Measurements from ENCODE around the gene SOCS7.

SOCS7 gene

DNA sequence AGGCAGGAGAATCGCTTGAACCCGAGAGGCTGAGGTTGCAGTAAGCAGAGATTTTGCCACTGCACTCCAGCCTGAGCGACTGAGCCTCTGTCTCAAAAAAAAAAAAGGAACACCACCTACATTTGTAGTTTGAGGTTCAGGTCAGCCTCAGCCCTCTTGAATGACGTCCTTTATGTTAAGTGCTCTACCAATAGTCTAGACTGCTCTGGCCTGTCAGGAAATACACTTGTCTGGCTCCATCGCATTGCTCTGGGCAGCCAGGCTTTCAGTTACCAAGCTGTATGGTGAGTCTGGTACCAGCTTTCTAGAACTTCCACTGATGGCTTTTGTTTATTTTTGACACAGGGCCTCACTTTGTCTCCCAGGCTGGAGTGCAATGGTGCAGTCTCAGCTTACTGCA is 11.4 kb downstream of the SOCS7 start:
- DNase-seq (ENCODE audit: low spot score): no peak

DNA sequence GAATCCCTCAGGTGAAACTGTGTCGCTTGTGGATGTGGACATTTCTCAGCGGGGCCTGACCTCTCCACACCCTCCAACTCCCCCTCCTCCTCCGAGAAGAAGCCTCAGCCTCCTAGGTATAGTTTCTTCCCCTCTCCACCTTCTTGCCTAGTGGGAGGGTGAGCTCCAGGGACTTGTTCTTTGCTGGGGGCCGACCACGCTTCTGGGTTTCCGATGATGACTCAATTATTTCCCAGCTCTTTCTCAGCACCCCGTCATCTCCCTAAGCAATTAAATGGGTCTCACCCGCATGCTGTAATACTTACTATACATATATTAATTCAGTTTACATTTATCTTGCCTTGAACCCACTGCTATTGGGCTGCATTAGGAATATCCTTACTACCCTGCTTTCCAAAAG is 13.1 kb downstream of the SOCS7 start:
- DNase-seq (ENCODE audit: low spot score): no peak

DNA sequence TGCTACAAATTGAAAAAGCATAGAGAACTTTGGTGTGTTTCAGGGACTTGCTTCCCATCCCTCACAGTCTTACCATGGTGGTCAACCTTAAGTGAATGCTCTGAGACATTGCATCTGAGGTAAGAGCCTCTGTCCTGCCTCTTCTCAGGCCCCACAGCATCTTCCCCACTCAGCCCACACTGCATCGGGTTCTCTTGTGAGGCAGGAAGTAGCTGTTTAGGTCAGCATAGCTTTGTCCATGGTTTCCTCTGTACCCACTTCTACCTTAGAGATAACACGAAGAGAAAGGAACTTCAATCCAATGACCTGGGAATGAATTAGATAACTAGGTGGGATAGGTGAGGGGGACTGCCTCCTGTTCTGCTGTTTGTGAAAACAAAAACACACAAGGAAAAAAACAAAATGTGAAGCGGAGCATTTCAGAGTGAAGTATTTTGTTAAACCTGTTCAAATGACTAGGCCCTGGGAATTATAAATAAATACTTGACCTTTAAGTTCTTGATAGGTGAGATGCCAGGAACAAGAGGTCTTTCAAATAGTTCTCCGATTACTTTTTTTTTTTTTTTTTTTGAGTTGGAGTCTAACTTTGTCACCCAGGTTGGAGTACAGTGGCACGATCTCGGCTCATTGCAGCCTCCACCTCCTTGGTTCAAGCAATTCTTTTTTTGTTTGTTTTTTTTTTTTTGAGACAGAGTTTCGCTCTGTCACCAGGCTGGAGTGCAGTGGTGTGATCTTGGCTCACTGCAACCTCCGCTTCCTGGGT is 17.7 kb downstream of the SOCS7 start:
- DNase-seq (ENCODE audit: low spot score): no peak

DNA sequence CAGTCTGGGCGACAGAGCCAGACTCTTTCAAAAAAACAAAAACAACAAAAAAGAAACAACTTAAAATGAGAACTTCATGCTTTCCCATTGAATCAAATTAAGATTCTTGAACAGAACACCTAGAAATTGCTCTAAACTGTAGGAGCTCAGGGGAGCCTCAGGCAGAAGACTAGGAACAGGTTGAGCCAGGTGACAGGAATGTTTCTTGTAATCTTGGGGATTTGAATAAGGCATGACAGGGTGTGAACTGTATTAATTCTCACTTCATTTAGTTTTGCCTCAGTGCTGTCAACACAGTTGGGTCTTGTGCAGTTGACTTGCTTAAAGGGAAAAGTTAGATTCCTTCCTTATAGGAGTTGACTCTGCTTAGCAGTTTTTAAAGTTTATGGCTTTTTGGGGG is 27.8 kb downstream of the SOCS7 start:
- no peak for DNase-seq (ENCODE audit: low spot score)

DNA sequence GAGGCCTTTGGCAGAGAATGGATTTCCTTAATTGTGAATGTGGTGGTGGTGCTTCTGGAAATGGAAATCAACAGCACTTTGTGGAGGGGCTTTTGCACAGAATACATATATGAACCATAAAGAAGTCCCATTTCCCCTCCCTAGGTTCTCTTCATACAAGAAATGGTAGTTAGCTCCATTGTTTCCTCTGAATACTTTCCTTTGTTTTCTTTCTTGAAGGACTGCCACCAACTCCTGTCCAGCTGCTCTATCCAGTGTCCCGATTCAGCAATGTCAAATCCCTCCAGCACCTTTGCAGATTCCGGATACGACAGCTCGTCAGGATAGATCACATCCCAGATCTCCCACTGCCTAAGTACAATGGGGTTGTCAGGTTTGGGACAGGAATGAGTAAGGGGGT is 43.4 kb downstream of the SOCS7 start:
- no peak for DNase-seq (ENCODE audit: low spot score)

DNA sequence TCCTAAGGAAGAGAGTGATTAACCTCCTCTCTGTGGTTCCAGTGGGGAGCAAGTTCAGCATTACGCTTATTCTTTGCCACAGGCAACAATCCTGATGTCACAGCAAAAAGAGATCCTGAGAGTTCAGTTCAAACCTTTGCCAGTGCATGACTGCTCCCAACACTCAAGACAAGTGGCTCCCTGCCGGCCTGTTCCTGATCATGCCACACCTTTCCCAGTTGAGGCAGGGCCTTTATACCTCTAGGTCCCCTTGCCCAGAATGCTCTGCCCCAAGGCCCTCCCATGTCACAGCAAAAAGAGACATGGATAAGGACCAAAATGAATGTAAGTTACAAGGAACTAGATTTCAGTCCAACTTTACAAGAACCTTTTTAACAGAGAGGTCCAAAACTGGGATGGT is 45.6 kb downstream of the SOCS7 start:
- no peak for DNase-seq (ENCODE audit: low spot score)

DNA sequence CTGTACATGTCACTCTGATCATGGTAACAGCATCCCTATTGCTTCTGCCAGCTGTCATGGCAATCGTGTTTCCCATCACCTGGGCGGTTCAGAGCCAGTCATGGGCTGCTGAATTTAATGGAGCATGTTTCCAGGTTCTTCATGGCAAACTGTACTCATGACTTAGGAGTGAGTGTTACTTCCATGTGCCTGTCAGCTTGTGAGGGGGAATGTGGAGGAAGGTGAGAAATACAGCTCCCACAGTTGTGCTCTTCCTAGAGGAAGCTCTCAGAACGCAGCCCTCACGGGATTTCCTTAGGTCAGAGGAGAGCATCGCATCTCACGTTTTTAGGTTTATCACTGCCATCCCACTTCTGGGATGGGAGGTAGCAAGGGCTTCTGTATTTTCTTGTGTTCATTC is 48.6 kb downstream of the SOCS7 start:
- DNase-seq (ENCODE audit: low spot score): no peak

DNA sequence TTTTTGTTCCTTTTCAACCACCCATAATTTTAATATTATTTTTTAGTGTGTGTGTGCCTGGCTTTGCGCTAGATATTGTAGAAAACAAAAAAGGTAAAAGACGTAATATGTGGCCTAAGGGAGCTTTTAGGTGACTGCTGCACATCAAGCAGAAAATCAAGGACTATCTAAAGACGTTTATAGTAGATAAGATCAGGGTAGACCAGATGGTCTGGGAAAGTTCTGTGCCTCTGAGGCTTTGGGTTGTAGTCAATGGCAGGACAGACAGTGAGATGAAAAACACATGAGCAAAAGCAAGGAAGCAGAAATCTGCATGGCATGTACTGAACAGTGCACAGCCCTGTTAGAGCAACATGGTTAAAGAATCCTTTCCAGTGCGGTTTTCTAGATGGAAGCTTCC is 49.8 kb downstream of the SOCS7 start:
- no peak for DNase-seq (ENCODE audit: low spot score)

DNA sequence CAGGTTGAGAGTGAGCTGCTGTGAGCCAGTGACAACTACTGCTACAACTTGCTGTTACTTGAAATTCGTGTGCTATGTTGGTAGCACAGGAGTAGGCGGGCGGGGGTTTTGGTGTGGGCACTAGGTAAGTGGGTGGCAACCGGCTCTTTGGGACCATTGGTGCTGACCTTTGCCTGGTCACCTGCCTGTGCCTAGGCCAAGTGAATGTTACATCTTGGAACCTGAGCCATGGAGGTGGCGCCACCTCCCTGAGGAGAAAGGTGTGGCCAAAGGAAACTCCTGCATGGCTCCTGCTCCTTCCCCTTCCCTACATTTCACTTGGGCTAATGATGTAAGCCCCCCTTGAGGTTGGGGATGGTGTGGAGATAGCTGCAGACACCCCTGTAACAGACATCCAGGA is 51.3 kb downstream of the SOCS7 start:
- no peak for DNase-seq (ENCODE audit: low spot score)

DNA sequence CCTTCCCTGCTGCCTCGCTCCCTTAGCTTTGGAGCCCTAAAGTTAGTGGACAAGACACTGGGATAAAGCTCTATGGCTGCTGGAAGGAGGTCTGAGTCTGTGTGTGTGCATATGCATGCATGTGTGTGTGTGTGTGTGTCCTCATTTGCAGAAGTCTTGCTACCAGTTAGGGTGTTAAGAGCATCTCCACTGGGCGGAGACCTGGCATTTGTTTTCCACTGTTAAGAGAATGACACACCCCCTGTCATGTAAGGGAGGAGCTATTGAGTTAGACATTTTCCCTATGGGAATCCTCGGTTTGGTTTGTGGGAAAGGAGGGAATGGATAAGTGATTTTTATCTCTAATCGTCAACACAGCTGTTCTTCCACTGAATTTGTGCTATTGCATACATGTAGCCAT is 51.8 kb downstream of the SOCS7 start:
- peak; percentile 22 for DNase-seq (ENCODE audit: low spot score)

DNA sequence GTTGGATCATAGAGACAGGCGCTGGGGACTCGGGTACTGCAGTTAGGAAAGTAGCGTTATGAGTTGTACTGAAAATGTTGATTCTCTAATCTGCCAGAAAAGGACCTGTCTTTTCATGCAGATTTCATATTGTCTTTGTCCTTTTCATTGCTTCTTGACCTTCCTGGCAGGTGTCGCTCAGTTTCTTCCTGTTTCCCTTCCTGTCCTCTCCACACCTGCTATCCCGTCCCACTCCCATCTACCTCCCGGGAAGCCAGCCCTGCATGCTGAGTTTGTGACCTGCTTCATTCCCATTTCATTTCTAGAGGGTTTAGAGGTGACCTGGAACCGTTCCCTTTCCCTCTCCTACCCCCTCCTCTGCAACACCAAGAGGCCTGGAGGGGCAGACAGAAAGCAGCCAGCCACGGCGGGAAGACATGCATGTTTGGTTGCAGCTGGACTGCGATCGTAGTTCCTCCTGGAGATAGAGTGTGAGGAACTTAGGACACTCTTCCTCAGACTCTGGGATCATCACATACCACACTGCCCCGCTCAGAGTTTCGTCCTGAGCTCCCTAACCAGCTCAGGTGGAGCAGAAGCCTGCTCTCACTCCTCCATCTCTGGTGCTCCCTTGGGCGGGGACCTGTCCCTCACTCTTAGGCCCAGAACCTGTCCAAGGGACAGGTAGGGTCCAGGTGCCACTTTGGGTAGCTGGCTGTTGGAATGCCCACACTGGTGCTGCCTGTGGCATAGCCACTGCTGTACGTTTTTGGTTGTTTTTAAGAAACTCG is 52.7 kb downstream of the SOCS7 start:
- DNase-seq (ENCODE audit: low spot score): no peak

DNA sequence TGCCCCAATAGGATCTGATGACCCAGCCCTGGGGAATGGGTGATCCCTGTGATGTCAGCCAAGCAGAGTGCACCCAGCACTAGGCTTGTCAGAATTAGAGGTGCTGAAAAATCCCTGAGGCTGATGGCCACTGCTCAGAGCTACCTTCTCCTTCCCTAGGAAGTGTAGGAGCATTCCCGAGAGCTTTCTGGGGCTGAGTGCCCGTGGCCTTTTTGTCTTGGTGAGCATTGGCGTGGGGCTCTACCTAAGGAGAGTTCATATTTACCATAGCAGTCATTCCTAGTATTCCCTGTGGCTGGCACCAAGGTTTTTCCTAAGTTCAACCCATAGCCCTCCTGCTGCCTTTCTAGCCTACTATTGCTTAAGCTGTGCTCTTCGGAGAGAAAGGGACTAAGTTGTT is 54.0 kb downstream of the SOCS7 start:
- DNase-seq (ENCODE audit: low spot score): no peak

DNA sequence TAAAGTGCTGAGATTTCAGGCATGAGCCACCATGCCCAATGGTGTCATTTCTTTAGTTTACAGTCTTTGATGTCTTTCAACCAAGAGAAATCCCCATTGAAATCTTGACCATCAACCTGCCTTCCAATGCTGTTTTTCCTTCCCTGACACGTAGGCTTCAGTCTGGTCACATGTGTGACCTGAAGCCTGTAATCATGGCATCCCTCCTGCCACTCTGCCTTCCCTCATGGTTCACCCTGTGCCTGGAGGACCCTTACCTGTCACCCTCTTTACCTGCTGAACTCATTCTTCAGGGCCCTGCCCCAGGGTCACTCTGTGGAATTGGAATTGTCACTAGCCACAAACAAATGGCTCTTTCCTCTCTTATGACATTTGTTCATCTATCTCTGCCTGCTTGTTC is 58.6 kb downstream of the SOCS7 start:
- no peak for DNase-seq (ENCODE audit: low spot score)

DNA sequence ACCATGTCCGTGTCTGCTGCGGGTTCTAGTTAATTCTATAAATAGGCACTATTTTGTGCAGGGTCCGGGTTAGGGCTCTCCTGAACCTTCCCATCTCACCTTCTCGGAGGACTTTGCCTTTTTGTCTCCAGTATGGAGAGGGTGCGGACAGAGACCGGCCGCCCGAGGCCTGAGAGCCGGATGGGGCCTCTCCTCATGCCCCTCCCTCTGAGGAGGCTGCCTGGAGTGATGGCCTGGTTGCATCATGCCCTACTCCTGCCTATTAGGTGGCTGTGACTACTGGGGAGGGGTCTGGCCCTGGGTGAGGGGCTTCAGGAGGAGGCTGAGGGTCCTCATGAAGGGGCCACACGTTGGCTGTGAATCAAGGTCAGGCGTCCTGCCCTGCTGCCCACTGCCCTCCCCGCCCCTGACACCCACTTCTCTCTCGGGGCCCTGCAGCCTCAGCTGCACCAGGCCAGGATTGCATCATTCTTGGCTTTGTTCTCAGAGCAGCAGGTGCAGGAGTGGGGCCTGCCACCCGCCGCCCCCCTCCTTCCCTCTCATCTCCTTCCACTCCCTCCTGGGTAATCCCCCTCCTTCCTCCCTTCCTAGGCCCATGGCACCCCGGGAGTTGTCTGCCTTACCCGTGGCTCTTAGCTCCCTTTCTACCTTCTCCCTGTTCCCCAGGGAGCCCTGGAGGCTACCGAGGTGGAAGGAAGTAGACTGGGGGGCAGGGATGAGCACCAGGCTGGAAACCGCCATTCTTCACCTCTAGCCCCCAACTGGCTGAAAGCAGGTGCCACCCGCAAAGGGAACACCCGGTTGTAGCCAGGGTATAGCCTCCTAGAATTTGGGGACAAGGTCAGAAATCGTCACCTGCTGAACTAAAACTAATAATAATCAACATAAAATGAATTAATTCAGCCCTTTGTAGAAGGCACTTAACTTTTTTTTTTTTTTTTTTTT is 63.9 kb downstream of the SOCS7 start:
- peak; percentile 57 for DNase-seq (ENCODE audit: low spot score)

DNA sequence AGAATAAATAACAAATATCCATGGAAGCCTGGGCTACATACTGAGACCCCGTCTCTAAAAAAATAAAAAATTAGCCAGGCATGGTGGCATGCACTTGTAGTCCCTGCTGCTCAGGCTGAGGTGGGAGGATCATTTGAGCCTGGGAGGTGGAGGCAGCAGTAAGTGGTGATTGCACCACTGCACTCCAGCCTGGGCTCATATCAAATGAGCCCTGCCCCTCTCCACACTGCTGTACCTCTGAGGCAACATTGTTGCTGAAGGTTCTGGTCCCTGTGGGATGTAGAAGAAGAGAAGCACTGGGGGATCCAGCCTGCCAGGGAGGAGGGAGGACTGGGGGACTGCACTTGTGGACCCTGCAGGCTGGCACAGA is 65.2 kb downstream of the SOCS7 start:
- DNase-seq (ENCODE audit: low spot score): no peak

DNA sequence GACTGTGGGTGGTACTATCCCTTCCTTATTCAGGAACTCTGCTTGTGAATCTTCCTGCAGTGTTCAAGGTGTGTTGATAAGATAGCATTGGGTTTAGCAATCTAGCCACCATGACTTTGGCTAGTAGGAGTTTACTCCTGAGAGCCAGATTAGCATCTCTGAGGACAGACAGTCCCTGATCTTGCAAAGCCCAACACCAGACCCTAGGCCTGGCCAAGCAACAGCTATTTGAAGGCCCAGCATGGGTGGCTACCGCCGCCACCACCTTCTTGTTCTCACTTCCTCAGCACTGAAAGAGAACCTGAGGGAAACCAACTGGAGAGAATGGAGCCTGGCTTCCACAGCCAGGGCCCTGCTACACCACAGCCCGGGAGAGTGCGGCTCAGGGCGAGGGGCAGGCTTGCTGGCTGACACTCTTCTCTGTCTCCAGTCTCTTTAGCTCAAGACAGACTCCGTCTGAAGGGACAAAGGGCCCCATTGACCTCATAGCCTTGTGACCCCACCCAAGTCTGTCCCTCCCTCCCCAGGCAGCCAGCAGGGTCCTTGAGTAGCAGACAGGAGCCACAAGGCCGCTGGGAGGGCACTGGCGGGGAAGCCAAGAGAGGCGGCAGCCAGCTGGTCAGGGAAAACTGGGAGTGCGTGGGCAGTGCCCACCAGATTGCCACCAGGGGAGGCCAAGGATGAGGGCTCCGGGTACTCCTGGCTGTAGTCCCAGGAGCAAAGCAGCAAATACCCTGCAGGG is 65.7 kb downstream of the SOCS7 start:
- no peak for DNase-seq (ENCODE audit: low spot score)

DNA sequence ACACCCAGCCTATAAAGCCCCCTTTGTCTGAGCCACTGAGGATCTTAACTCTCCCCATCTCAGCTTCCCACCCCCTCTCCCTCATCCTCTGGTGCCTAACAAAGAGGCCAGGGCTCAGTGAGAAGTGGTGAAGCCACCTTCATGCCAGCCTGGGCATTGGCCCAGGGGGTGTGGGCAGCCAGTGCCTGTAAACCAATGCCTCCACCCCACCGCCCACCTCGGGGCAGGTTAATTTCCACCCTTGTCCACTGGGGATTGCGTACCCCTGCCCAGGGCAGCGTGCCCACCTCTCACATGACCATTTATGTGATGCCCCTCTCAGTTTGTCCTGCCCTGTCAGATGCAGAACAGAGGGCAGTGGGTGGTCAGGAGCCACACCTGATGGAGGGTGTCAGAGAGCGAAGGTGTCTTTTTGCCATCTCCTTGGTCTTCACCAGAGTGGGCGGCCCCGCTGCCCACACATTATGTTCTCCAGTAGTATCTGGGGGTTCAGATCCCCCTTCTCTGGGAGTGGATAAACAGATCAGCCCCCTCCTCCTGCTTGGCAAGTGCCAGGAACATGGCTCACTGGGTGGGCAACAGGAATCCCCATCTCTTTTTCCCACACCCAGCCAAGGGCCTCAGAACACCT is 66.5 kb downstream of the SOCS7 start:
- no peak for DNase-seq (ENCODE audit: low spot score)

DNA sequence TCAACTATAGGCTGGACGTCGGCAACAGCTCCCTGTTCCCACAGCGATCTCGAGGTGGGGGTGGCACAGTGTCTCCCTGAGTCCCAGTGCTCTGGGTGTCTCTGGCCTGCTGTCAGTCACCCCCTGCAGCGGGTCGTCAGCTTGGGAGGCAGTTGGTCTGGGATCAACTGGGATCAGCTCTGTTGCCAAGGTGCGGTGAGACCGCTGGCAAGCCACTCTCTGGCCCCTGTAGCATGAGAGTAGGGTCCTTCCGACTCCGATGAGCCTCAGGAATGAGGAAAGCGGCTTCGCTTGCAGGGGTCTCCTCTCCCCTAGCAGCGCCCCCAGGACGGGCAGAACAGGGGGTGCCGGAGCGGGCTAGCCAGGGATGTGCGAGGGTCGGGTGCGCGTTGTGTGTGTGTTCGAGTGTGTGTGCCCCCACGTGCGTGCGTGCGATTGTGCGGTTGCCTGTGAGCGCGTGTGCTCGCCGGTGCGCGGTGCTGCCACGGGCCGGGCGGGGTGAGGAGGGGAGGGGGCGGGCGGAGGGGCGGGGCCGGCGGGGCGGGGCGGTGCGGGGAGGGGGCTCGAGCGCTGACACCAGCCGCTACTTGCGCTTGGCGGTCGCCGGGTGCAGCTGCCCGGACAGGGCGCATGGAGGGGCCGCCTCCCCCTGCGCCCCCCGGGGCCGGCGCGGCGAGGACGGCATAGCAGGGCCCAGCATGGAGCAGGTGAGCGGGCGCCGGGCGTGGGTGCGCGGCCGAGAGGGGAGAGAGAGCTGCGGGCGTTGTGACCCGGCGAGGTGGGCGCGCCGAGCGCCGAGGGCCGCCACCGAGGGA is 67.3 kb downstream of the SOCS7 start:
- no peak for DNase-seq (ENCODE audit: low spot score)

DNA sequence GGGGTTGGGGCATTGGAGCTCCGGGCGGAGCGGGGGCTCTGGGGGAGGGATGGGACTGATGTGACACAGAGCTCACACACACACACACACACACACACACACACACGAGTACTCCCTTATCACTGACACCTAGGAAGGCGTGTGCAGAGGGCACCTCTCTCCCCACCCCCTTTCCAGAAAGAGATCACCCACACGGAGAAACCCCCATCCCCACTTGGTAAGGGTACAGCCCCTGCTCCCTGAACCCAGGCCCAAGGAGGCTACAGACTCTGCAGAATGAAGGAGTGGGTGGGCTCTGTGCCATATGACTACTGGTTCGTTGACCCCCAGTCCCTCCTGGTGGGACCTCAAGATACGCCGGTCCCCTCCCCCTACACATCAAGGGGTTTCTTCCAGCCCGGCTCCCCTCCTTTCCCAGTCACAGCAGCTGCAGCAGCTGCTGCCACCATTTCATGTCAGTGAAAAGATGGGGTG is 67.9 kb downstream of the SOCS7 start:
- no peak for DNase-seq (ENCODE audit: low spot score)

DNA sequence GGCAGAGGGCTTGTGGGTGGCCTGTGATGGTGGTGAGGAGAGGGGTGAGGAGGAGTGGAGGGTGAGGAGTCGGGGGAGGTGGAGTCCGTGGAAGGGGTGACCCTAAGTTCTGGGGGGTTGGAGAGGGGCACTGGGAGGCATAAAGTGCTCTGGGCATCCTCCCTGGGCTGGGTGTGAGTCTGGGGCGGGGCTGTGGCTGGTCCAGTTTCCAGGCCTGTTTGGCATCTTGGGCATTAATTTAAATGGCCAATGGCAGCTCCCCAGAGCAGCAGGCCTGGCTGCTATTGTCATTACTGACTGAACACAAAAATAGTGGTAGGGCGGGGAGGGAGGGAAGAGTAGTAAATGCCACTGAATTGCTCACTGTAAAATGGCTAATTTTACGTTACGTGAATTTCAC is 68.9 kb downstream of the SOCS7 start:
- no peak for DNase-seq (ENCODE audit: low spot score)
